HG03565 (cell line): ENCODE measurements around the gene ALDH1L1.

Experiments used
- ATAC-seq: cut with Tn5 transposase; IDR thresholded peaks from one replicate; pipeline ENCODE4 v1.9.1; 2021; ENCODE audit warnings: mild to moderate bottlenecking, moderate library complexity; ENCODE audit not compliant: unreplicated experiment

Gene ALDH1L1

GRCh38 chr3:126124148-126124868, 56.1 kb downstream of the ALDH1L1 start:
- no peak for ATAC-seq

GRCh38 chr3:126121632-126122031, 58.8 kb downstream of the ALDH1L1 start:
- ATAC-seq, result no peak

GRCh38 chr3:126121074-126121473, 59.3 kb downstream of the ALDH1L1 start:
- ATAC-seq, result no peak

GRCh38 chr3:126119976-126120375, 60.4 kb downstream of the ALDH1L1 start:
- no peak for ATAC-seq

GRCh38 chr3:126119008-126119675, 61.2 kb downstream of the ALDH1L1 start:
- no peak for ATAC-seq

GRCh38 chr3:126118591-126118990, 61.8 kb downstream of the ALDH1L1 start:
- no peak for ATAC-seq

GRCh38 chr3:126117786-126118185, 62.6 kb downstream of the ALDH1L1 start:
- ATAC-seq, result no peak

- no peak for ATAC-seq
Observed at GRCh38 chr3:126117212-126117611, 63.2 kb downstream of the ALDH1L1 start.

- no peak for ATAC-seq
Observed at GRCh38 chr3:126116526-126116925, 63.9 kb downstream of the ALDH1L1 start.

- no peak for ATAC-seq
Observed at GRCh38 chr3:126114443-126115386, 65.7 kb downstream of the ALDH1L1 start.

GRCh38 chr3:126113733-126114442, 66.5 kb downstream of the ALDH1L1 start:
- no peak for ATAC-seq

- ATAC-seq, result no peak
Observed at GRCh38 chr3:126113238-126113555, 67.2 kb downstream of the ALDH1L1 start.

- no peak for ATAC-seq
Observed at GRCh38 chr3:126112531-126113237, 67.7 kb downstream of the ALDH1L1 start.

GRCh38 chr3:126111566-126112475, 68.6 kb downstream of the ALDH1L1 start:
- no peak for ATAC-seq

- no peak for ATAC-seq
Observed at GRCh38 chr3:126111126-126111551, 69.2 kb downstream of the ALDH1L1 start.

- ATAC-seq, result no peak
Observed at GRCh38 chr3:126110431-126111125, 69.8 kb downstream of the ALDH1L1 start.

- ATAC-seq, result no peak
Observed at GRCh38 chr3:126109880-126110235, 70.5 kb downstream of the ALDH1L1 start.

- ATAC-seq, result no peak
Observed at GRCh38 chr3:126109146-126109879, 71.1 kb downstream of the ALDH1L1 start.
